ENCODE data around the gene NACC2.

DNA sequence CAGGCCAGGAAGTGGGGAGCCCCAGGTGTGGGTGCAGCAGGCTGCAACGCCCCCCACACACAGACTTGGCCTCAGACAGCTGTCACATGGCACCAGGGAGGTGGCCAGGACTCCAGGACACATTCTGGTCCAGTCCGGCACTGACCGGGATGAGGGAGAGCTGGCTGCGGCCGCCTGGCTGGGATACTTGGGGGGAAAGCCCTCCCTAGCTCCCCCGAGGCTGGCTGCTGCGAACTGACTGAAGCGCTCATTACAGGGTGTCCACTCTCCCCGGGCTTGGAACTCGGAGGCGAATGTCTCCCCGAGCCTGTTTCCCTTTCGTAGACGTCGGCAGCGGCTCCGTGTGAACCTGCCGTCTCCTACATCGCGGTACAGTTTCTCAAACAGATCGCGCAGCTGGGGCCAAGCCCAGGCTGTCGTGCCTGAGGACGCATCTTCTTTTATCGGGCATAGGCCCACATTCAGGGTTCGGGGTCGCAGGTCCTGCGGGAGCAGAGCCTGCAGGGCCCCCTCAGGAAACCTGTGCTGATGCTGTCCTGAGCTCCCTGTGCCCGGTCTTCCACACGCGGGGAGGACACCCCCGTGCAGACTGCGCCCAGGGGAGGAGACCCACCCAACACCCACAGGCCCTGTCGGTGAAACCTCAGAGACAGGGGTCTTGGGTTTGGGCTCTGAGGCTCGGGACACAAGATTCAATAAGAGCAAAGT is 19.8 kb downstream of the NACC2 start:
- TF ChIP-seq ZNF274 (IDR thresholded peaks at IDR 0.05; ENCODE audit: low read length) (no peak), ZNF274 (tag by site-specific recombination; IDR thresholded peaks at IDR 0.05; ENCODE audit: borderline replicate concordance) (no peak), ZNF24 (tag by site-specific recombination; IDR thresholded peaks at IDR 0.05) (no peak), RBAK (tag by site-specific recombination; IDR thresholded peaks at IDR 0.05) (no peak), GLIS2 (tag by site-specific recombination; IDR thresholded peaks at IDR 0.05) (no peak), AEBP2 (tag by site-specific recombination; IDR thresholded peaks at IDR 0.05; ENCODE audit: borderline replicate concordance) (no peak)
- TF ChIP-seq, protein P1, sequence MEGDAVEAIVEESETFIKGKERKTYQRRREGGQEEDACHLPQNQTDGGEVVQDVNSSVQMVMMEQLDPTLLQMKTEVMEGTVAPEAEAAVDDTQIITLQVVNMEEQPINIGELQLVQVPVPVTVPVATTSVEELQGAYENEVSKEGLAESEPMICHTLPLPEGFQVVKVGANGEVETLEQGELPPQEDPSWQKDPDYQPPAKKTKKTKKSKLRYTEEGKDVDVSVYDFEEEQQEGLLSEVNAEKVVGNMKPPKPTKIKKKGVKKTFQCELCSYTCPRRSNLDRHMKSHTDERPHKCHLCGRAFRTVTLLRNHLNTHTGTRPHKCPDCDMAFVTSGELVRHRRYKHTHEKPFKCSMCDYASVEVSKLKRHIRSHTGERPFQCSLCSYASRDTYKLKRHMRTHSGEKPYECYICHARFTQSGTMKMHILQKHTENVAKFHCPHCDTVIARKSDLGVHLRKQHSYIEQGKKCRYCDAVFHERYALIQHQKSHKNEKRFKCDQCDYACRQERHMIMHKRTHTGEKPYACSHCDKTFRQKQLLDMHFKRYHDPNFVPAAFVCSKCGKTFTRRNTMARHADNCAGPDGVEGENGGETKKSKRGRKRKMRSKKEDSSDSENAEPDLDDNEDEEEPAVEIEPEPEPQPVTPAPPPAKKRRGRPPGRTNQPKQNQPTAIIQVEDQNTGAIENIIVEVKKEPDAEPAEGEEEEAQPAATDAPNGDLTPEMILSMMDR (tag by site-specific recombination; IDR thresholded peaks at IDR 0.05), result no peak

Measured in HEK293 (cell line).